ENCODE data around the gene WNT3. TPM values are rescaled to one million over a fixed set of nuclear protein-coding genes. Genes with fewer than 3 reads are reported as not detected.

Gene WNT3
- total and polyA plus RNA-seq, 2 of the 8 experiments (the other 6 are each of a cell fraction or from before 2014, with no cell fraction given), result 0.56 to 2.0 TPM

DNA sequence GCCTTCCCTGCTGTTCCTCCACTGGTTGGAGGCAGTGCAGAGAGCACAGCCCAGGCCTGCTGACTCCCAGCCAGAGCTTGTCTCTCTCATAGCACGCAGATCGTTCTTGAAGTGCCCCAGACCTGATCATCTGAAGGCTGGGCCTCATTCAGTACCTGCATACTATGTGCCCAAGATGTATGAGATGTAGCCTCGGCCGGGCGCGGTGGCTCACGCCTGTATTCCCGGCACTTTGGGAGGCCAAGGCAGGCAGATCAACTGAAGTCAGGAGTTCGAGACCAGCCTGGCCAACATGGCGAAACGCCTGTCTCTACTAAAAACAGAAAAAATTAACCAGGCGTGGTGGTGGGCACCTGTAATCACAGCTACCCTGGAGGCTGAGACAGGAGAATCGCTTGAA lies 31.0 kb downstream of the WNT3 start:
- peaks cover 0 to 5% (median 0%) of the 10 kb centered on the region in 4 experiments; a peak in 2 of 7 replicates for H3K4me1 ChIP-seq (replicated peaks in 1 of 4; ENCODE audit: control insufficient read depth in 3 of 4, insufficient read depth in 4 of 4, low read length in 3 of 4)
- no peak overlapping the region for H4K5ac ChIP-seq (ENCODE audit: insufficient read length, low read depth, low read length)
- H4K8ac ChIP-seq (ENCODE audit: extremely low read depth, insufficient read depth, low read length), result no peak overlapping the region; the same call in 1 of the 2 replicates
- no peak overlapping the region for H3K4me3 ChIP-seq (ENCODE audit: extremely low read depth in 1 of 4, insufficient read depth in 2 of 4, low read depth in 3 of 4, low read length in 4 of 4)
- no peaks in the 10 kb centered on the region for H3K23me2 ChIP-seq (ENCODE audit: low read depth, low read length)
- H3K79me1 ChIP-seq (ENCODE audit: low read depth, low read length), result no peaks in the 10 kb centered on the region
- FAIRE-seq, result no peak
- DNase-seq (ENCODE audit: low read depth in 1 of 2, low spot score in 2 of 2), result no peak
- H2BK12ac ChIP-seq (ENCODE audit: low read depth, low read length), result no peak overlapping the region
- H3K18ac ChIP-seq (ENCODE audit: extremely low read depth, low read length), result no peak overlapping the region
- no peak overlapping the region for H3K4ac ChIP-seq (replicated peaks; ENCODE audit: insufficient read length, low read depth, low read length)
- no peak overlapping the region for H2BK5ac ChIP-seq (ENCODE audit: low read depth, low read length)
- H2BK120ac ChIP-seq (replicated peaks; ENCODE audit: low read depth, low read length), result no peak overlapping the region
- H3K23ac ChIP-seq (ENCODE audit: insufficient read length), result no peak overlapping the region
- H2AFZ ChIP-seq (ENCODE audit: low read length), result no peak overlapping the region
- H3K27me3 ChIP-seq (replicated peaks in 1 of 4; ENCODE audit: control insufficient read depth in 3 of 4, extremely low read depth in 1 of 4, insufficient read depth in 3 of 4, low read length in 3 of 4), result peaks cover 0 to 36% (median 24%) of the 10 kb centered on the region in 4 experiments; a peak in 5 of 7 replicates
- no peak overlapping the region for H3K4me2 ChIP-seq (ENCODE audit: insufficient read depth in 1 of 2, low read depth in 2 of 2, low read length in 2 of 2)
- H3K9me3 ChIP-seq (ENCODE audit: insufficient read depth in 2 of 2, low read depth in 1 of 2, low read length in 1 of 2), result peaks cover 5% of the 10 kb centered on the region in 2 experiments; a peak in 1 of 4 replicates
- no peaks in the 10 kb centered on the region for H3K79me2 ChIP-seq (ENCODE audit: control insufficient read depth in 1 of 2, insufficient read depth in 2 of 2, low read length in 2 of 2)
- POLR2A ChIA-PET (ENCODE audit: partially characterized antibody), result interaction anchor here (1.0 kb wide), 1 partner anchor 47 kb away, joined by 3 read pairs; no protein-coding TSS in a partner anchor
- no peak overlapping the region for H2AK5ac ChIP-seq (ENCODE audit: low read depth, low read length)
- 93% methylated on average over 13 of the region's 13 CpGs; no CpG with 5 or more reads in 1 of the 2 experiments for WGBS, 2 experiments (ENCODE audit: extremely low coverage in 1 of 2, insufficient coverage in 1 of 2, insufficient read length in 1 of 2, insufficient replicate concordance in 2 of 2, low coverage in 1 of 2, low lambda C conversion rate in 2 of 2, missing lambda C conversion rate in 1 of 2)
- H3K56ac ChIP-seq (replicated peaks; ENCODE audit: insufficient read length, low read depth, low read length), result no peak overlapping the region
- no peak overlapping the region for H2BK20ac ChIP-seq (ENCODE audit: low read length)
- H3K9ac ChIP-seq (replicated peaks in 1 of 4; ENCODE audit: extremely low read depth in 1 of 4, low read depth in 3 of 4, low read length in 3 of 4), result no peak overlapping the region
- no peak overlapping the region for H2BK15ac ChIP-seq (ENCODE audit: low read length)
- H3K36me3 ChIP-seq (ENCODE audit: control insufficient read depth in 2 of 4, insufficient read depth in 4 of 4, low read length in 3 of 4), result no peaks in the 10 kb centered on the region
- H4K91ac ChIP-seq (replicated peaks; ENCODE audit: insufficient read length, low read length), result no peak overlapping the region
- H3K27ac ChIP-seq (ENCODE audit: low read depth, low read length), result no peak overlapping the region
- CTCF ChIA-PET (ENCODE audit: partially characterized antibody), result interaction anchor here (0.8 to 1.6 kb wide), 3 partner anchors 10 to 56 kb away, joined by 3 to 5 read pairs (median 3); no protein-coding TSS in a partner anchor
- peaks cover 0 to 2% of the 10 kb centered on the region in 2 experiments for H4K20me1 ChIP-seq (replicated peaks in 1 of 2; ENCODE audit: control insufficient read depth in 1 of 2, insufficient read depth in 2 of 2, low read length in 2 of 2)
- no peak overlapping the region for H3K14ac ChIP-seq (ENCODE audit: insufficient read length)
- TF ChIP-seq KDM1A (IDR thresholded peaks at IDR 0.05; ENCODE audit: borderline replicate concordance, low read length) (no peak), JUND (IDR thresholded peaks at IDR 0.05; ENCODE audit: low read length) (no peak), BCL11A (IDR thresholded peaks at IDR 0.05; ENCODE audit: low read depth in 2 of 2, low read length in 2 of 2) (no peak), POLR2A (IDR thresholded peaks at IDR 0.05; ENCODE audit: control extremely low read depth in 1 of 2, low read depth in 2 of 2, low read length in 2 of 2) (no peak), CREB1 (IDR thresholded peaks at IDR 0.05) (no peak), RFX5 (IDR thresholded peaks at IDR 0.05; ENCODE audit: borderline replicate concordance, low read depth, low read length) (no peak), SP4 (IDR thresholded peaks at IDR 0.05; ENCODE audit: low read length) (no peak), SIN3A (conservative IDR thresholded peaks at IDR 0.05 in 1 of 2, IDR thresholded peaks at IDR 0.05 in 1 of 2; ENCODE audit: low read depth in 1 of 2, low read length in 2 of 2) (no peak), CTBP2 (IDR thresholded peaks at IDR 0.05; ENCODE audit: borderline replicate concordance, insufficient read depth, insufficient read length, low read length) (no peak), SIRT6 (IDR thresholded peaks at IDR 0.05; ENCODE audit: low read length) (no peak), POU5F1 (IDR thresholded peaks at IDR 0.05; ENCODE audit: low read depth, low read length) (no peak), RNF2 (IDR thresholded peaks at IDR 0.05; ENCODE audit: borderline replicate concordance, low read depth, low read length, missing control alignments, poor library complexity, severe bottlenecking) (no peak), EZH2 (IDR thresholded peaks at IDR 0.05; ENCODE audit: low read depth, low read length, severe bottlenecking) (no peak), PHF8 (conservative IDR thresholded peaks at IDR 0.05; ENCODE audit: low read depth, low read length) (no peak)

All from H1 (cell line).